GM12873 (cell line): ENCODE data around the gene AKNAD1.

Experiments
- TF ChIP-seq, protein P1 (sequence below): IDR thresholded peaks from 2 replicates; pipeline ENCODE4 v1.5.1; 2012; ENCODE audit warnings: low read depth, mild to moderate bottlenecking, moderate library complexity, low read length, control low read depth; ENCODE audit not compliant: insufficient read depth; ENCODE audit errors: missing control alignments

AKNAD1 gene, protein sequence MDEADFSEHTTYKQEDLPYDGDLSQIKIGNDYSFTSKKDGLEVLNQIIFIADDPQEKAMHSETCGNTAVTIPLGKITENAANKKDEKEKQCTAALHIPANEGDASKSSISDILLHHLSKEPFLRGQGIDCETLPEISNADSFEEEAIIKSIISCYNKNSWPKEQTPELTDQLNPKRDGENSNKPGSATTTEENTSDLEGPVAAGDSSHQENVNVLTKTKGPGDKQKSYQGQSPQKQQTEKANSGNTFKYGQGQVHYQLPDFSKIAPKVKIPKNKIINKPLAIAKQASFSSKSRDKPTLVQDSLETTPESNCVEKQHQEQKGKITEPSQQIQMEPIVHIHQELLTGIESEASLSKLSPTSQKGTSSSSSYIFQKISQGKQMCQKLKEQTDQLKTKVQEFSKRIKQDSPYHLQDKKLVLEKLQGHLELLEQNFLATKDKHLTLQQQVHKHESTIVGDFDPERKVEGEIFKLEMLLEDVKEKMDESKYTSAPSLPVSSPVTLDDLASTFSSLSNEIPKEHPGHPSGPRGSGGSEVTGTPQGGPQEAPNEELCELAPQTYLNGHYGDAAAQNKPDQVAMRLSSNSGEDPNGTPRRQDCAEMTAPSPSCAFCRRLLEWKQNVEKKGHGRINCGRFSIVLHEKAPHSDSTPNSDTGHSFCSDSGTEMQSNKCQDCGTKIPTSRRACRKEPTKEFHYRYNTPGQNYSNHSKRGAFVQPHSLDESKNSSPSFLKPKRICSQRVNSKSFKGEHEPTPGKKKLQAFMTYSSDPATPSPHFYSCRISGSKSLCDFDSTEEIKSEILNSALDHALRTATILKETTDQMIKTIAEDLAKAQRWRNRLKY

DNA sequence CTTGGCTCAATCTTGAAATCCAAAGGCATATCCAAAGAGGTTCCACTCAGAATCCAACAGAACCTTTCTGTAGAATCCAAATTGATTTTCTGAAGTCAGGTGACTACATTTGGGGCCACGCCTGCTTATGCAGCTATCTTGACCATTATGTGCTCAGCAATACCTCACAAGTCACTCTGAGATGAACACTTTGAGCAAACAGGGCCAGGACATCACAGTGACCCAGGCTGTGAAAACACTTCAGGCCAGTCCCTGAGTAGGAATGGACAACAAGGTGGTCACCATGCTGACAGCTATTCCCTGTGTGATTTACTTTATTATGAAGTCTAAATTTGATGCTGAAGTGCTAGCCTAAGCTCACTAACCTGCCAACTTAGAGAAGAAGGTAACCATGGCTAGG is at the start of gene AKNAD1:
Gene AKNAD1, minus strand, starts transcription at position 101 of the 400 bp plus-strand sequence. CDS start 4,430 bp downstream, outside the sequence.
- TF ChIP-seq, protein P1, sequence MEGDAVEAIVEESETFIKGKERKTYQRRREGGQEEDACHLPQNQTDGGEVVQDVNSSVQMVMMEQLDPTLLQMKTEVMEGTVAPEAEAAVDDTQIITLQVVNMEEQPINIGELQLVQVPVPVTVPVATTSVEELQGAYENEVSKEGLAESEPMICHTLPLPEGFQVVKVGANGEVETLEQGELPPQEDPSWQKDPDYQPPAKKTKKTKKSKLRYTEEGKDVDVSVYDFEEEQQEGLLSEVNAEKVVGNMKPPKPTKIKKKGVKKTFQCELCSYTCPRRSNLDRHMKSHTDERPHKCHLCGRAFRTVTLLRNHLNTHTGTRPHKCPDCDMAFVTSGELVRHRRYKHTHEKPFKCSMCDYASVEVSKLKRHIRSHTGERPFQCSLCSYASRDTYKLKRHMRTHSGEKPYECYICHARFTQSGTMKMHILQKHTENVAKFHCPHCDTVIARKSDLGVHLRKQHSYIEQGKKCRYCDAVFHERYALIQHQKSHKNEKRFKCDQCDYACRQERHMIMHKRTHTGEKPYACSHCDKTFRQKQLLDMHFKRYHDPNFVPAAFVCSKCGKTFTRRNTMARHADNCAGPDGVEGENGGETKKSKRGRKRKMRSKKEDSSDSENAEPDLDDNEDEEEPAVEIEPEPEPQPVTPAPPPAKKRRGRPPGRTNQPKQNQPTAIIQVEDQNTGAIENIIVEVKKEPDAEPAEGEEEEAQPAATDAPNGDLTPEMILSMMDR = no peak

GRCh38 chr1:108901106-108901505 is 44.2 kb upstream of the AKNAD1 start:
- TF ChIP-seq, protein P1 = no peak

DNA sequence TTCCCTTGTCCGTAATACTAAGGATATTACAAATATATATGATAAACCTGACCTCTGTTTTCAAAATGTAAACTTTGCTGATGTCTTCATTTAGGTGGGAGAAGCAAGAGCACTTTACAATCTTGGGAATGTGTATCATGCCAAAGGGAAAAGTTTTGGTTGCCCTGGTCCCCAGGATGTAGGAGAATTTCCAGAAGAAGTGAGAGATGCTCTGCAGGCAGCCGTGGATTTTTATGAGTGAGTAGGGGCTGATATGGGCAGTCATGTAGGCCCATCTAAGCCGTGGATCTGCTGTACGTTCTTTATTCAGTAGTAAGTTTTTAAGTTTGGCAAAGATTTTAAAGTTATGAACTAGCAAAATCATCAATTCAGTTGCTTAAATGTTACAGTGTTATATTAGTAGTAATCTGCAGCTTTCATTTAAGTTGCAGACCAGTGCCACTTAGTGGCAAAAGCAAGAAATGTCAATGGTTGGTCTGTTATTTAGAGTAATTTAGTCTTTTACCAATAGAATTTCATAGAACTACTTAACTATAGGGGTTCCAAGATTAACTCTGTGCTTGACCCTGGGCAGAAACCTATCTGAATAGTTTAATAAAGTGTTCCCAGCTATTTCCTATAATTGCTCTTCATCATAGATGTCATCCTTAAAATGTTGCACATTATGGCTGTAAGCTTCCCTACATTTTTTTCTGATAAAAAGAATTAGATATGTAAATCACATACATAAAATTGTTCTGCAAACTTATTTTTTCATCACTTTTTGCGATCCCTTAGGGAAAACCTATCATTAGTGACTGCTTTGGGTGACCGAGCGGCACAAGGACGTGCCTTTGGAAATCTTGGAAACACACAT is 41.2 kb upstream of the AKNAD1 start:
- TF ChIP-seq, protein P1 = peak; percentile 66

DNA sequence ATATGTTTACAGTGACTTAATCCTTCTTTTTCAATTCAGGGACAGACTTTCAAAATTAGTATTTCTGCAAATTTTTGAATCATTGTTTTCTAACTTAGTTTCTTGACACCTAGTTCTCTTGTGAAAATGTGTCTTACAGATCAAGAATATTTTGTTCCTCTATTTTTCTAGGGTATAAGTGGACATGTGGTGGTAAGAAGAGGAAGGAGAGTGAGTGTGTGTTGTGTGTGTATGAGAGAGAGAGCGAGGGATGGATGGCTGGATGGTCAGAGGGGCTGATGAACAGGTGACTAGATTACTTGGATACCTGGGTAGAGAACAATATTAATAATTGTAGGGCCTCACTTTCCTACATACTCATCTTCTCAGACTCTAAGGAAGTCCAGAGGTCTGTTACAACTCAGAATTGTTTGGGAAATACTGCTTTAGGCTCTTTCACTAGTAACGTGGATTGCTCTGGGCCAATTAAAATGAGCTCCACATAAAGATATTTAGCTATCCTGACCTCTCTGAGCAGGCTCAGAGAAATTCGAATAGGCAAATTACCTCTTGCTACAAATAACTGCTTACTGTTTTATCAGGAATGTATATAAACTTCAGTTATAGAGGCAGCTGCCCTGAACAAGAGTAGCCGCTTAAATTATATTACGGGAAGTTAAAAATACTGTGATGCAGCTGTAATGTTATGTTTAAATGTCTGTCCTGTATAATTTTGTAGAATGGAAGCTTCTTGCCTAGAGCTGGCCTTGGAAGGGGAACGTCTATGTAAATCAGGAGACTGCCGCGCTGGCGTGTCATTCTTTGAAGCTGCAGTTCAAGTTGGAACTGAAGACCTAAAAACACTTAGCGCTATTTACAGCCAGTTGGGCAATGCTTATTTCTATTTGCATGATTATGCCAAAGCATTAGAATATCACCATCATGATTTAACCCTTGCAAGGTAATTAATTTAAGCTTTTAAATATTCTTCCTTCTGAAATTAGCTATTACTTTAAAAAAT is 39.6 kb upstream of the AKNAD1 start:
- TF ChIP-seq, protein P1 = no peak

DNA sequence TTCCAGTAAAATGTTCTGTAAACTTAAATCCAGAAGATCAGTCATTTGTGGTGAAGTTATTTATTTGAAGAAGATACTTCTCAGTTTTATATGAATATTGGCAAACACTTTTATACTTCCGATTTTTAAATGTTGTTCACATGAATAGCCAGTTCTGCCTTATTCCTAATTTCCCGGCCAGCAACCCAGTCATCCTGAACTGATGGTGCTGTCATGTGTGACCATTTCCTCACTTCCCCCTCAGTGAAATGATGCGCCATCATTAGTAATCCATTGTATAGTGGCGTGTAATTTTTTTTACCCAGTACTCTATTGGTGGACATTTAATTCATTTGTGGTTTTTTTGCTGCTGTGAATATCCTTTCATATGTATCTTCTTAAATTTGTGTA is 36.2 kb upstream of the AKNAD1 start:
- TF ChIP-seq, protein P1 = no peak

DNA sequence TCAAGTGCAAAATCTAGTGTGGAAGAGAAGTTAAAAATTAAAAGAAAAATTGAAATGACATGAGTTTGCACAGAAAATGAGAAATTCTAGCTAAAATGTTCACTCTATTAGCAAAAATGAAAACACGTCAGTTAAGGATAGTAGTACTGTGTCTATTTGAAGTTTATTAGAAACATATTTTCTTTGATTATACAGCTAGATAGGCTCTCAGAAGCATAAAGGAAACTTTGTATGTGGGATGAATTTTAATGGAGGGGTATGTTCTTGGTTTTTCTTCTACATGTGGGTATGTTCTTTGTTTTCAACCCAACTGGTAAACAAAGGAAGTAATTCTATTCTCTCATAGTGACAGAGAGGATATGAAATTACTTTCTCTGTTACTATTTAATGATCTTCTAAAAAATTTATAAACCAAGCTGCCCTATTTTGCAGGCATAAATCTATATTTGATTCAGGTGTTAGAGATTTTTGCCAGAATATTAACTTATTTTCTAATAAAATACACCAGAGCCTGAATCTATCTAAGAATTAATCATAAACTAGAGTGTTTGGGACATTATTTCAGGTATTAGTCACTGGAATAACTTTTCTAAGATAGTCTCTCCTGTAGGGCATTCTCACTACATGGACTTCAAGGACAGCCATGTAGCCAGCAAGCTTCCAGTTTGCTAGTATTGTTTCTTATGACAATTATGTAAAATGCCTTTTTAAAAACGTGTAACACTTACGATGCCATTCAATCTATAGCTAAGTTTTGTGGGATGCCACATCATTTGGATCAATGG is 35.7 kb upstream of the AKNAD1 start:
- TF ChIP-seq, protein P1 = no peak
